OCI-LY7 (cell line): ENCODE results near the gene AP5M1. TPM values are rescaled to one million over a fixed set of nuclear protein-coding genes. Genes with fewer than 3 reads are reported as not detected.

Experiments used
- BruUV-seq: library from RNA; stranded (reverse); fragments of 400-500 nt; replicated peaks from 2 replicates; lab custom pipeline; 2021; lab: Mats Ljungman, UMichigan
- CTCF ChIA-PET: fragments of 300-600 bp; sonication (Branson Sonifier 250); formaldehyde crosslinking; loops from one replicate; lab custom pipeline; 2022; ENCODE audit warnings: antibody characterized with exemption; ENCODE audit not compliant: unreplicated experiment; lab: Charles Lee
- POLR2A ChIA-PET: fragments of 300-600 bp; sonication (Branson Sonifier 250); formaldehyde crosslinking; loops from one replicate; lab custom pipeline; 2022; ENCODE audit warnings: antibody characterized with exemption; lab: Charles Lee
- DNase-seq: peaks from one replicate; pipeline ENCODE4 v3.0.0-alpha.2; 2015; ENCODE audit warnings: low spot score
- H2AFZ ChIP-seq: fragments of 200-600 bp; sonication (generic), shearing (Covaris generic); 2 replicates; pipeline ENCODE4 v1.6.1; 2014; ENCODE audit warnings: mild to moderate bottlenecking, antibody characterized with exemption, low read length, moderate library complexity
- H3K27ac ChIP-seq: fragments of 200-600 bp; sonication (generic); 2 replicates; pipeline ENCODE4 v1.5.1; 2014; ENCODE audit warnings: mixed run types, low read depth, mild to moderate bottlenecking, moderate library complexity, low read length, inconsistent platforms; ENCODE audit not compliant: poor library complexity, severe bottlenecking
- H3K36me3 ChIP-seq: fragments of 200-600 bp; sonication (generic); 2 replicates; pipeline ENCODE4 v1.6.1; 2014; ENCODE audit warnings: mild to moderate bottlenecking, antibody characterized with exemption, low read length, moderate library complexity, mixed read lengths; ENCODE audit not compliant: insufficient read depth
- H3K4me1 ChIP-seq: fragments of 200-600 bp; sonication (generic); 2 replicates; pipeline ENCODE4 v1.5.1; 2014; ENCODE audit warnings: mild to moderate bottlenecking, low read length; ENCODE audit not compliant: insufficient read depth, poor library complexity, severe bottlenecking
- H3K4me2 ChIP-seq: fragments of 200-600 bp; sonication (generic); 2 replicates; pipeline ENCODE4 v1.6.1; 2014; ENCODE audit warnings: mild to moderate bottlenecking, low read length
- H3K4me3 ChIP-seq: fragments of 200-600 bp; sonication (generic); 2 replicates; pipeline ENCODE4 v1.5.1; 2014; ENCODE audit warnings: mild to moderate bottlenecking, low read depth, low read length; ENCODE audit not compliant: poor library complexity, severe bottlenecking
- H3K79me2 ChIP-seq: fragments of 200-600 bp; sonication (generic); 2 replicates; pipeline ENCODE4 v1.6.1; 2016; ENCODE audit warnings: low read depth, mild to moderate bottlenecking, low read length, moderate library complexity, mixed read lengths; ENCODE audit not compliant: insufficient read depth
- H3K9me2 ChIP-seq: fragments of 200-600 bp; sonication (generic); 2 replicates; pipeline ENCODE4 v1.6.1; 2016; ENCODE audit warnings: mild to moderate bottlenecking, low read length, mixed read lengths; ENCODE audit not compliant: insufficient read depth
- H3K9me3 ChIP-seq: fragments of 200-600 bp; sonication (generic); 2 replicates; pipeline ENCODE4 v1.6.1; 2014; ENCODE audit warnings: mild to moderate bottlenecking, mixed run types, low read length, mixed read lengths
- H4K20me1 ChIP-seq: fragments of 200-600 bp; sonication (generic); 2 replicates; pipeline ENCODE4 v1.6.1; 2014; ENCODE audit warnings: mild to moderate bottlenecking, antibody characterized with exemption, low read length, moderate library complexity, mixed read lengths; ENCODE audit not compliant: insufficient read depth
- CTCF ChIP-seq: fragments of 200-600 bp; sonication (generic); conservative IDR thresholded peaks from 2 replicates; pipeline ENCODE4 v1.5.1; 2014; ENCODE audit warnings: mild to moderate bottlenecking, antibody characterized with exemption, low read length, moderate library complexity, mixed read lengths
- EZH2phosphoT487 ChIP-seq: fragments of 200-600 bp; sonication (generic); IDR thresholded peaks from 2 replicates; pipeline ENCODE4 v1.6.1; 2018; ENCODE audit warnings: low read depth, borderline replicate concordance, mild to moderate bottlenecking, mixed run types, antibody characterized with exemption, low read length, moderate library complexity, mixed read lengths
- intact Hi-C: fragments of 100-400 bp; cut with micrococcal nuclease; formaldehyde crosslinking; loops from one replicate; pipeline ENCODE4 v1.10.0; 2022; ENCODE audit not compliant: unreplicated experiment
- total RNA-seq, 2 experiments: library from RNA; depleted of rRNA in 1 of 2; stranded (reverse); fragments of >200 nt in 1 of 2; shearing (Covaris generic) in 1 of 2; gene quantifications; 2 replicates each; pipeline ENCODE4 v1.2.3, GENCODE V29; 2014 to 2022

Gene AP5M1
- total RNA-seq, 2 experiments from 2014 or later: 13.3 to 50.4 TPM

DNA sequence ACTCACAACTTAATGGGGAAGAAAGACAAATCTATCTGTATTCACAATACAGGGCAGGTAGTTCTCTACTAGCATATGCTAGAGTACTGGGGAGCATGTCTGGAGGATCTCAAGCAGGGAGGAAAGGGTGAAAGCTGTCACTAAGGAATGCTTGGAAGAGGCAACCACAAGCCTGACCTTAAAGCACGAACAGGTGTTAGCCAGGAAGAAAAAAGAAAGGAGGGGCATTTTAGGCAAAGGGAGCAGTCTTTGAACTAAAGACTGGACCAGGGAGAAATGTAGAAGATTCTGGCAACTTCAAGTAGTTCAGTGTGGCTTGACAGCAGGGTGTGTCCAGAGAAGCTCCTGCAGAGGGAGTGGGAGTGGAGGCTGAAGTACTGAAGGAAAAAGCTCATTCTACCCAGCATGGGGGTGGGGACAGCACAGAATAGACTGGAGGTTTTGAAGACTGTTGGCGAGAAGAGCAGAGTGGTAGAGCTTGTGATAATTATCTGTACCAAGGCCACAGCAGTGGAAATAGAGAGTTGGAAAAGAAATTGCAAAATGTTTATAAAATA lies 50.9 kb downstream of the AP5M1 start:
- no peak for DNase-seq
- ChIA-PET POLR2A (interaction anchor here (0.6 kb wide), 1 partner anchor 898 kb away, joined by 3 read pairs; no protein-coding TSS in a partner anchor), CTCF (no interaction called here)
- H3K27ac ChIP-seq: no peak overlapping the region
- no peaks in the 10 kb centered on the region for H3K4me1 ChIP-seq
- intact Hi-C loops: loop anchor here (10.0 kb wide), 1 partner anchor 765 kb away; no protein-coding TSS in a partner anchor
- BruUV-seq: no TSS peak
- H4K20me1 ChIP-seq: no peaks in the 10 kb centered on the region
- no peak overlapping the region for H3K4me2 ChIP-seq
- TF ChIP-seq CTCF (no peak), EZH2phosphoT487 (no peak)
- H3K36me3 ChIP-seq: no peaks in the 10 kb centered on the region
- H3K4me3 ChIP-seq: no peak overlapping the region
- H2AFZ ChIP-seq: no peak overlapping the region
- no peaks in the 10 kb centered on the region for H3K79me2 ChIP-seq
- H3K9me2 ChIP-seq: no peaks in the 10 kb centered on the region
- no peaks in the 10 kb centered on the region for H3K9me3 ChIP-seq

- ChIA-PET POLR2A (no interaction called here), CTCF (interaction anchor here (0.6 kb wide), 1 partner anchor 837 kb away, joined by 3 read pairs; no protein-coding TSS in a partner anchor)
- BruUV-seq: no TSS peak
Measured at GRCh38 chr14:57323721-57324120, 55.0 kb downstream of the AP5M1 start.

More at GRCh38 chr14:57323721-57324120, 55.0 kb downstream of the AP5M1 start:
- H3K36me3 ChIP-seq: no peaks in the 10 kb centered on the region
- no peak overlapping the region for H3K27ac ChIP-seq
- H3K9me3 ChIP-seq: no peaks in the 10 kb centered on the region
- no peaks in the 10 kb centered on the region for H4K20me1 ChIP-seq
- no peak overlapping the region for H2AFZ ChIP-seq
- H3K4me2 ChIP-seq: no peak overlapping the region
- TF ChIP-seq EZH2phosphoT487 (no peak), CTCF (no peak)
- H3K9me2 ChIP-seq: no peaks in the 10 kb centered on the region
- H3K4me1 ChIP-seq: no peaks in the 10 kb centered on the region
- no peak overlapping the region for H3K4me3 ChIP-seq
- no peak for DNase-seq
- H3K79me2 ChIP-seq: no peaks in the 10 kb centered on the region
- intact Hi-C loops: no loop called here
